GM10266 (cell line): ENCODE measurements around the gene MIS18BP1.
"Not testable (repeated sequence)": the region's sequence is repeated elsewhere in the genome, so short reads cannot be mapped to it uniquely, and the experiment has no call there.

Source experiments
- DNase-seq: peaks from one replicate; pipeline ENCODE4 v3.0.0; 2012; ENCODE audit errors: extremely low spot score
- CTCF ChIP-seq: IDR thresholded peaks from 2 replicates; pipeline ENCODE4 v1.5.1; 2012; ENCODE audit warnings: mild to moderate bottlenecking, low read depth; ENCODE audit not compliant: control insufficient read depth, insufficient read depth; ENCODE audit errors: missing control alignments

Gene MIS18BP1

DNA sequence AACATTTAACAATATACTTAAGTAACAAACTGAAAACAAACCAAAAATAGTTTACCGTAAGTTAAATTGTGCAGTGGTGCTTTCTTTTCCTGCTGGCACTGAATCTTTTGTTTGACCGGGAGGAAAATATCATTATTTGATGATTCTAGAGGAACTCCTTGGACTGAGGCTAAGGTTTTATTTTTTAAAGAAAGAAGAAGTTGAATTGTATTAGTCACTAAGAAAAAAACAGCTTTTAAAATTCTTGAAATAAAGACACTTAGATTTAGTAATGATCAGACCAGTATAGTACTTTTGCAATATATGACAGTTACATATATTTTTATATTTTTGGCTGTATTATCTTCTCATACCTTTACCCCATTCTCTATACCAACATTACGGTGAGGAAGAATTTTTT lies 10.3 kb downstream of the MIS18BP1 start:
- no peak for DNase-seq
- no peak for TF ChIP-seq CTCF

DNA sequence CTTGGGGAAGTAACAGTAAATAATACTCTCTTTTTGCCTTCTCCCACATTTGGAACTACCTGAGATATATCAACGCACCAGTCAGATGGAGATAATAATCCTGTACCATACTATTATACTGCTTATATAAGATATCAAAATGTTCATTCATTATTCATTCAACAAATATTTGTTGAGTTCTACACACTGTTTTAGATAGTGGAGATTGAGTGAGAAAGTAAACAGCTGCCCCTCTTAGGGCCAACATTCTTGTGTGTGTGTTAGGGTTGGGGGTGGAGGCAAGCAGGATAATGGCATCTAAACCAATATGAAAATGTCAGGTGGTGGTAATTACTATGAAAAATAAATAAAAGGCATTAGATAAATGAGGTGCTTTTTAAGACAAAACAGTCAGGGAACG lies 14.0 kb downstream of the MIS18BP1 start:
- no peak for DNase-seq
- TF ChIP-seq CTCF = no peak

DNA sequence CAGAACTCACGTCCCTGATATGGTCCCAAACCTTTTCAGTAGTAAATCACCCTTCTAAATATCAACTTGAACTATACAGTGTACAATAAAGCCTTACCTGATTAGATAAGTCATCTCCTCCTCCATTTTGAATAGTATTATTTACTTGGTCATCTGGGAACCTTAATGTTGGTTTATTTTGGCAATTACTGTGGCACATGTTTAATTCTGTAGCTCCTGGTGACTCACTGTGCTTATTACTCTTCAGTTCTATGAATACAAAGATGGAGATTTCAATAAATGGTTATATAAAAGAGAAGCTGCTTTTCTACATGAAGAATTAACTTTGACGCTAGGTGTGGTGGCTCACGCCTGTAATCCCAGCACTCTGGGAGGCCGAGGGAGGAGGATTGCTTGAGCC lies 25.4 kb downstream of the MIS18BP1 start:
- no peak for DNase-seq
- no peak for TF ChIP-seq CTCF

DNA sequence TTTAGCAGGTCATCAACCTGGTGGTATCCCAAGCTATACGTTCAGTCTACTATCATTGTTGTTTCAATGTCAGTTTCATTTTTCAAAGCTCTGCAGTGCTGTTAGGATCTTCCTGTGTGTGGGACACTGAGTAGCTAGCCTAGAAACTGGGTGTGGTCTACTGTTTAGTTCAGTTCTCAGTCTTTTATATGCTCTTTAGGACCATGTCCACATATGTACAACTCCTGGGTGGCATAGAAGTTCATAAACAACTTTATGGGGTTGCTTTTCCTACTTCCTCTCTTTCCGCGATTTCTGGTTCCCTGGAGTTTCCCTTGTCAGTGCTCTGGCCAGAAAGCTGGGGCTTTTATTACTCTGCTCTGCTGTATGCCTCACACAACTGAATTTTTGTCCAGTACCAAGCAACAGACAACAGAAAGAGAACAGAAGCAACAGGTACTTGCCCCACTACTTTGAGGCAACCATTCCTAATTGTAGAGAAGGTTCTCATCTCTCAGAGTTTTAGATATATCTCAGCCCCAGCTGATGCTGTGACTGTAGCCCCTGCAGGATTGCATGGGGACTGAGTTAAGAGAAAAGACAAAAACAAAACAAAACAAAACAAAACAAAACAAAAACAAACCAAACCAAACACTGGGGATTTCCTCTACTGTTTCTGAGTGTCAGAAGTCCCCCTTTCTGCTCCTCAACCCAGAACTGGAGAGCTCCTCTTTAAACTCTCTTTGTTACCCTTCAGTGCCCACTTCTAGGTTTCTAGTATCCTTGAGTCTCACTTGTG lies 30.3 kb downstream of the MIS18BP1 start:
- no peak for TF ChIP-seq CTCF
- DNase-seq = peak; percentile 25

DNA sequence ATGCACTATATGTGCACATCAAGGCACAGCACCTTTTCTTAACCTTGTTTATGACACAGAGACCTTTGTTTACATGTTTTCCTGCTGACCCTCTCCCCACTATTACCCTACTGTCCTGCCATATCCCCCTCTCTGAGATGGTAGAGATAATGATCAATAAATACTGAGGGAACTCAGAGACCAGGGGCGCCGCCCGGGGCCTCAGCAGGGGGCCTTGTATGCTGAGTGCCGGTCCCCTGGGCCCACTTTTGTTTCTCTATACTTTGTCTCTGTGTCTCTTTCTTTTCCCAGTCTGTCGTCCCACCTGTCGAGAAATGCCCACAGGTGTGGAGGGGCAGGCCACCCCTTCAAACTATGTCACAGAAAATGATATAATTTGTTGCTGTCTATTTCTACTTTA lies 38.7 kb downstream of the MIS18BP1 start:
- DNase-seq = not testable (repeated sequence)

- not testable (repeated sequence) for DNase-seq
Observed at GRCh38 chr14:45213716-45214115, 39.3 kb downstream of the MIS18BP1 start.

- no peak for TF ChIP-seq CTCF
- DNase-seq = no peak
Observed at GRCh38 chr14:45212231-45212630, 40.8 kb downstream of the MIS18BP1 start.

- DNase-seq = no peak
- TF ChIP-seq CTCF = no peak
Observed at GRCh38 chr14:45211295-45211694, 41.7 kb downstream of the MIS18BP1 start.

- TF ChIP-seq CTCF = no peak
- no peak for DNase-seq
Observed at GRCh38 chr14:45210159-45210558, 42.8 kb downstream of the MIS18BP1 start.
